ENCODE measurements around the gene SPATS2.
"Not testable (repeated sequence)": the region's sequence is repeated elsewhere in the genome, so short reads cannot be mapped to it uniquely, and the experiment has no call there.

SPATS2 gene

GRCh38 chr12:49422114-49422513 lies 54.9 kb downstream of the SPATS2 start:
- no peak overlapping the region for H3K27ac ChIP-seq

GRCh38 chr12:49428793-49429192 lies 61.5 kb downstream of the SPATS2 start:
- no peak for TF ChIP-seq CTCF (IDR thresholded peaks at IDR 0.05; ENCODE audit: low read depth, low read length)
- H3K27me3 ChIP-seq (ENCODE audit: insufficient read depth, low read depth, severe bottlenecking) = no peaks in the 10 kb centered on the region
- H3K9me3 ChIP-seq (ENCODE audit: severe bottlenecking) = no peaks in the 10 kb centered on the region
- no peak for DNase-seq
- no peak overlapping the region for H3K4me3 ChIP-seq (ENCODE audit: low read depth, low read length)
- peaks cover 6% of the 10 kb centered on the region for H3K36me3 ChIP-seq
- no peak overlapping the region for H3K27ac ChIP-seq

More at GRCh38 chr12:49422114-49422513, 54.9 kb downstream of the SPATS2 start:
- no peak overlapping the region for H3K4me3 ChIP-seq (ENCODE audit: low read depth, low read length)
- no peaks in the 10 kb centered on the region for H3K9me3 ChIP-seq (ENCODE audit: severe bottlenecking)
- no peak for TF ChIP-seq CTCF (IDR thresholded peaks at IDR 0.05; ENCODE audit: low read depth, low read length)
- peaks cover 6% of the 10 kb centered on the region for H3K36me3 ChIP-seq
- no peaks in the 10 kb centered on the region for H3K27me3 ChIP-seq (ENCODE audit: insufficient read depth, low read depth, severe bottlenecking)
- no peak for DNase-seq

DNA sequence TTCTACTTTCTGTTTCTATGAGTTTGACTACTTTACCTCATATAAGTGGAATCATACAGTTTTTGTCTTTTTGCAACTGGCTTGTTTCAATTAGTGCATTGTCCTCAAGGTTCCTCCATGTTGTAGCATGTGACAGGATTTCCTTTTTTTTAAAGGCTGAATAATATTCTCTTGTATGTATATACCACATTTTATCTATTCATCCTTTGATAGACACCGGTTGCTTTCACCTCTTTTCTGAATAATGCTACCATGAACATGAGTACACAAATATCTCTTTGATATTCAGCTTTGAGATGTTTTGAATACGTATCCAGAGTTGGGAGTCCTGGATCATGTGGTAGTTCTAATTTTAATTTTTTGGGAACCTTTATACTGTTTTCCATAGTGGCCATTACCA lies 65.4 kb downstream of the SPATS2 start:
- no peak for TF ChIP-seq CTCF (IDR thresholded peaks at IDR 0.05; ENCODE audit: low read depth, low read length)
- H3K27ac ChIP-seq = no peak overlapping the region
- DNase-seq = no peak
- H3K27me3 ChIP-seq (ENCODE audit: insufficient read depth, low read depth, severe bottlenecking) = no peaks in the 10 kb centered on the region
- H3K9me3 ChIP-seq (ENCODE audit: severe bottlenecking) = no peaks in the 10 kb centered on the region
- no peaks in the 10 kb centered on the region for H3K36me3 ChIP-seq
- H3K4me3 ChIP-seq (ENCODE audit: low read depth, low read length) = no peak overlapping the region

DNA sequence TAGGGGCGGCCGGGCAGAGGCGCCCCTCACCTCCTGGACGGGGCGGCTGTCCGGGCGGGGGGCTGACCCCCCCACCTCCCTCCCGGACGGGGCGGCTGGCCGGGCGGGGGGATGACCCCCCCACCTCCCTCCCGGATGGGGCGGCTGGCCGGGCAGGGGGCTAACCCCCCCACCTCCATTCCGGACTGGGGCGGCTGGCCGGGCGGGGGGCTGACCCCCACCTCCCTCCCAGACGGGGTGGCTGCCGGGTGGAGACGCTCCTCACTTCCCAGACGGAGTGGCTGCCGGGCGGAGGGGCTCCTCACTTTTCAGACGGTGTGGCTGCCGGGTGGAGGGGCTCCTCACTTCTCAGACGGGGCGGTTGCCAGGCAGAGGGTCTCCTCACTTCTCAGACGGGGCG lies 69.5 kb downstream of the SPATS2 start:
- H3K27ac ChIP-seq = not testable (repeated sequence)

DNA sequence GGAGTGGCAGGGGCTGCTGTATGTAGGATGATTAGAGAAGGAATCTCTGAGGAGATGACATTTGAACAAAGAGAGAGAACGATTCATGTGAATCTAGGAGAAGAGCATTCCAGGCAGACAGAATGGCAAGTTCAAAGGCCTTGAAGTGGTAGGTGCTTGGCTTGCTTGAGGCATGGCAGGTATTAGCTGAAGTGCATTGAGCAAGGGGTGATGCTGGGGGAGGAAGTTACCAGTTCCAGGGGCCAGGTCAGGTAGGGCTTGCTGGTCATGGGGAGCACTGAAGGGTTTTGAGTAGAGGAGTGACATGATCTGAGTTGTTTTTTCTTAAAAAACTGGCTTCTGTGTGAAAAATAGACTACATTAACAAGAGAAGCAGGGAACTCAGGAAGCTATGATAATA lies 71.8 kb downstream of the SPATS2 start:
- Histone ChIP-seq H3K27ac (no peak overlapping the region), H3K27me3 (ENCODE audit: insufficient read depth, low read depth, severe bottlenecking) (no peaks in the 10 kb centered on the region), H3K36me3 (no peaks in the 10 kb centered on the region), H3K9me3 (ENCODE audit: severe bottlenecking) (no peaks in the 10 kb centered on the region), H3K4me3 (ENCODE audit: low read depth, low read length) (no peak overlapping the region)
- no peak for DNase-seq
- no peak for TF ChIP-seq CTCF (IDR thresholded peaks at IDR 0.05; ENCODE audit: low read depth, low read length)

More for the DNA sequence above, 69.5 kb downstream of the SPATS2 start:
- H3K9me3 ChIP-seq (ENCODE audit: severe bottlenecking); DNase-seq; H3K4me3 ChIP-seq (ENCODE audit: low read depth, low read length); H3K27me3 ChIP-seq (ENCODE audit: insufficient read depth, low read depth, severe bottlenecking); H3K36me3 ChIP-seq: not testable (repeated sequence)

DNA sequence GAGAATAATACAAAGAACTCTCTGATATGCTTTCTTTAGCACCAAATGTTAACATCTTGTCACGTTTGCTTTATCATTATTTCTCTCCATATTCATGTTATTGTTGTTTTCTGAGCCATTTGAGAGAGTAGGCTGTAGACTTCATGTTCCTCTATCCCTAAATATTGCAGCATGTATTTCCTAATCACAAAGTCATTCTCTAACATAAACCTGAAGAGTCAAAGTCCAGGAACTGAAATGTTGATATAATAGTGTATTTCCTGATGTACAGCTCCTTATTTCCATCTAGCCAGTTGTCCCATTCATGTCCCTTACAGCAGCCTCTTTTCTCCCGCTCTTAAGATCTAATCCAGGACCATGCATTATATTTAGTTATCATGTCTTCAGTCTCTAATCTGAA lies 72.8 kb downstream of the SPATS2 start:
- H3K4me3 ChIP-seq (ENCODE audit: low read depth, low read length) = no peak overlapping the region
- no peaks in the 10 kb centered on the region for H3K36me3 ChIP-seq
- no peak for TF ChIP-seq CTCF (IDR thresholded peaks at IDR 0.05; ENCODE audit: low read depth, low read length)
- DNase-seq = no peak
- no peaks in the 10 kb centered on the region for H3K9me3 ChIP-seq (ENCODE audit: severe bottlenecking)
- no peaks in the 10 kb centered on the region for H3K27me3 ChIP-seq (ENCODE audit: insufficient read depth, low read depth, severe bottlenecking)
- H3K27ac ChIP-seq = no peak overlapping the region
